Urinary bladder (tissue), 4 donors: ENCODE data around the gene NHLRC4. TPM values are rescaled to one million over a fixed set of nuclear protein-coding genes. Genes with fewer than 3 reads are reported as not detected.
A peak's percentile ranks its signal among the peaks of the same experiment; 100 is the strongest.

Experiments
- DNase-seq: peaks from one replicate; pipeline ENCODE4 v3.0.0-alpha.2; 2015; ENCODE audit errors: extremely low spot score
- H3K27ac ChIP-seq: one replicate; pipeline ENCODE4 v1.5.1; 2013; ENCODE audit warnings: low read depth, mild to moderate bottlenecking, moderate library complexity
- H3K36me3 ChIP-seq: one replicate; pipeline ENCODE4 v1.6.1; 2013; ENCODE audit warnings: mild to moderate bottlenecking, moderate library complexity; ENCODE audit not compliant: insufficient read depth
- H3K4me1 ChIP-seq: one replicate; pipeline ENCODE4 v1.6.1; 2013; ENCODE audit warnings: mild to moderate bottlenecking, moderate library complexity; ENCODE audit not compliant: insufficient read depth
- H3K4me3 ChIP-seq: one replicate; pipeline ENCODE4 v1.5.1; 2013; ENCODE audit warnings: low read depth, low read length
- WGBS: extraction: QIAGEN DNeasy Blood & Tissue Kit; methylation state at CpG from one replicate; pipeline ENCODE4 v1.1.7; 2013; 5-methylcytosine and 5-hydroxymethylcytosine counted together
- polyA plus RNA-seq: library from polyadenylated mRNA; stranded (reverse); fragments of 200-250 nt; gene quantifications from one replicate; pipeline ENCODE4 v1.2.3, GENCODE V29; 2013
- total RNA-seq: library from RNA; depleted of rRNA; stranded (reverse); fragments of >200 nt; gene quantifications from one replicate; pipeline ENCODE4 v1.2.3, GENCODE V29; 2014
- donor health status: healthy with polysubstance abuse.
- donor health status: healthy.

The NHLRC4 gene
- total and polyA plus RNA-seq, 2 donors = 1.0 to 1.8 TPM

DNA sequence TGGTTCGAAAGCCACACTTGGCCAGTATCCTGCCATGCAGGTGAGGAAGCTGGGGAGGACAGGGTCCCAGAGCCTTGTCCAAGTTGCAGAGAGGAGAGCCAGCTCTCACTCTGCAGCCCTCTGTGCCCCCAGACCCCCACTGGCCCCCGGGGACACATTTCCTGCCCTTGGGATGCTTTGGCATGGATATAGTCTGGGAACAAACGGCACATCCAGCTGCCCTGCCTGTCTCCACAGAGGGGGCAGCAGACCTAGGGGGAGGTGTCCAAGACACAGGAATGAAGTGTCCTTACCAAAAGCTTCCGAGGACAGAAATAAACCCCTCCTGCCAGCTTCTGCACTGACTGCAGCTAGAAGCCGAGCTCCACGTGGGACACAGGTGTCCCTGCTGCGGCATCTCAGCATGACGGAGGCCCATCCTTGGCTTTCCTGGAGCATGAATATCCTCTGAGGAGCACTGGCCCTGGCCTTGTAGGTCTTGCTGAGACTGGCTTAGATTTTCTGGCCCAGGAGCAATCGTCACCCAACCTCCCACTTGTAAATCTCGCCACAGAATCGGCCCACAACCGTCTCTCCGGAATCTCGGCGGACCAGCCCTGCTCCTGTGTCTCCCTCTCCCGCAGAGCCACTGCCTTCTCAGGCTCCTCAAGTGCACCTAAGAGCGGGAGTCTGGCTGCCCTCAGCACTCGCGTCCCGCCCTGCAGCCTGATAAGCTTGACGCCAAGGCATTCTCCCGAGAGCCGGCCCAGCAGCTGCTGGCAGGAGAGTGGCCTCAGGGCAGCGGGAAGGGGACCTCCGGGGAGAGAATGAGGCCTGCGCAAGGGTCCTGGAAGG lies 40.4 kb upstream of the NHLRC4 start:
- H3K4me1 ChIP-seq = peaks cover 5% of the 10 kb centered on the region
- no peak for DNase-seq
- WGBS = 8% methylated on average over 26 of the region's 26 CpGs
- H3K4me3 ChIP-seq = peak overlapping the region; percentile 87
- peak overlapping the region; percentile 96 for H3K27ac ChIP-seq
- no peaks in the 10 kb centered on the region for H3K36me3 ChIP-seq

DNA sequence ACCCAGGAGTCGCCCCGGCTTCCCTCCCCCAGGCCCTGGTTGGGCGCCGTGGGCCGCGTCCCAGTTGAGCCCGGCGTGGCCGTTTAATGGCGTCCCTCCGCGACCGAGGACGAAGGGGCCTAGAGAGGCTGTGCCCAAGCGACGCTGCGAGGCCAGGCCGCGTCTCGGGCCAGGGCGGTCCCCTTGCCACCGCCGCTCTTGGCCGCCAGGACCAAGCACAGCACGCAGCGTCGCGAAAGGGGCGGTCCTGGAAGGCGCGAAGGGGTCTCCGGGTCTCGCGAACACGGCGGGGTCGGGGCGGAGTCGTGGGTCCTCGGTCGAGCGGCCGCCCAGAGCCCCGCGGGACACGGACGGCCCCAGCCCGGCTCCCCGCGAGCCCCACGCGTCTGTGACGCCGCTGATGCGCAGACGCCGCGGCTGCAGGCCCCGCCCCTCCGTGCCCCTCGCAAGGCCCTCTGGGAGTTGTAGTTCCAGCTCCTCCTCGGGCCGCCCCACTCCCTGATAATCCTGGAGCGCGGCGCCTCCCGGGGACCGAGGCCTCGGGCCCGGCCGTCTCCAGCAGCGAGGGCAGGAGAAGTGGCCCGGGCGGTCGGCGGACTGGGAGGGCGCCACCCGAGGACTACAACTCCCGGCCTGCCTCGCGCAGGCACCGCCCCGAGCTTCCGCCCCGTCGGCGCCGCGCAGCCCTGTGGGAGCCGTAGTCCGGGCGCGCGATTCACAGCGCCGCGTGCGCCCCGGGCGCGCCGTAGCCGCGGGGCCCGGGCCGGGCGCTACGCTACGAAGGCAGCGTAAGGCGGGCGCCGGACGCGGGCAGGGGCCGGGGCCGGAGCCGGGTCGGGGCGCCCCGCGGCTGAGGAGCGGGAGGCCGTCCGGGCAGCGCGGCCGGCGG lies 39.5 kb upstream of the NHLRC4 start, which contains the start of gene CAPN15:
TSS of gene CAPN15 (plus strand) at position 698 of the 889 bp plus-strand sequence. CDS start 19,127 bp downstream, outside the sequence.
- WGBS = under 1% methylated on average over 129 of the region's 129 CpGs
- peaks cover 5% of the 10 kb centered on the region for H3K4me1 ChIP-seq
- H3K36me3 ChIP-seq = no peaks in the 10 kb centered on the region
- peak; percentile 59 for DNase-seq
- H3K4me3 ChIP-seq = peak within 1 kb of the TSS; percentile 87
- peak within 1 kb of the TSS; percentile 96 for H3K27ac ChIP-seq

DNA sequence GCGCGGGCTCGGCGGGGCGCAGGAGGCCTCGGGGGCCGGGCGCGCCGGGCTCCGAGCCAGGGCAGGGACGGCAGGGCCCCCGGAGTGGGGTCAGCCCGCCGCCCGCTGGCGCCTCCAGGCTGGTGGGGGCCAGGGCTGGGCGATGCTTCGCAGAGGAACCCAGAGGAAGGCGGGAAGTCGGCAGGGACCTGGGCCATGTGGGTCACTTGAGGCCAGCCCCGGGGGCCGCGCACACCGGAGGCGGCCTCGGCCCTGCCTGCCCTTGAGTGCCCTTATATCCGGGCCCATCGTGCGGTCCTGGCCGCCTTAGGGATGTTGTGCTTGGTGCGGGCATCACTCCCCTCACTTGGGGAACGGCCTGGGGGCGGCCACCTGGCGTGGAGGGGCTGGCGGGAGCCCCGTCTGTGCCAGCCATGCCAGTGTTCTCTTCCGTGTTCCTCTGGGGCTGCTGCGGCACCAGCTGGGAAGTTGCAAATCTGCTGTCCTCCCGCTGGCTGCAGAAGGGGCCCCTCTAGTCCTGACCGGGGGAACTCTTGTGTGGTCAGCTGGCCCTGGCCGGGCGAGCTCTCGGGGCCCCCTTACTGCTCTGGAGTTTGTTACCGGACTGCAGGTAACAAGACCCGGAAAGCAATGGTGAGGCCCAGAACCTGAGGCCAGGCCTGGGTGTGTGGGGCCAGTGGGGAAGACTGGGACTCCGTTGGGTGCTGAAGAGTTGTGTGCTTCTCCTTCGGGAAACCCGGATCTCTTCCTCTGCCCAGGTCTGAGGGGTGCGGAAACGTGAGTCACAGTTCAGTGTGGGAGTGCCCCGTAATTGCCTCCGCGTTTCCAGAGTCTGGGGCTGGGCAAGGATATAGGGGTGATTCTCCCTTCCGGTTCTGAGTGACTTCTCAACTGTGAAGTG lies 38.4 kb upstream of the NHLRC4 start:
- 3% methylated on average over 55 of the region's 55 CpGs for WGBS
- DNase-seq = no peak
- peaks cover 5% of the 10 kb centered on the region for H3K4me1 ChIP-seq

DNA sequence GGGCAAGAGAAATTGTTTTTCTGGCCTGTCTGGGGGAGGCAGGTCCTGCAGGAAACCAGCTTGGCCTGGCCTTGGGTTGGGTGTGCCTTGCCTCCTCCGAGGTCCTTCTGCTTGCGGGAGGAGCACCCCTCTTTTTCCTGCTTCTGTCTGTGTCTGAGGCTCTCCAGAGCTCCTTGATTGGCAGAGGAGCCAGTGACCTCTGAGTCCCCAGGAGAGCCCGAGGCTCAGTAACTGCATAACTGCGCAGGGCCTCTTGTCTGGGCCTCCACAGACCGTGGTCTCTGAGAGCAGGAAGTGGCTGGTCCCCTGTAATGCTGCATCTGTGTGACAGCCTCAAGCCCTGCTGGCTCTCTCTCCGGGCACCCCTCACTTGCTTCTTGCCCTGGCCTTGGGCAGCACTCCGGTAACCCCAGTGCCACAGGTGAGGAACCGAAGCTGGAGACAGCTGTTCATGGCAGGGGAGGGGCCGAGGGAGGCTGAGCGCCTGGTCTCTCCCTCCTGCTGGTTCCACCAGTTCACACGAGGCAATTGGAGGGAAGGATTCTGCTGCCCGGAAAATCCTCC lies 37.7 kb upstream of the NHLRC4 start:
- Histone ChIP-seq H3K4me3 (peak overlapping the region; percentile 87), H3K4me1 (peaks cover 5% of the 10 kb centered on the region), H3K27ac (no peak overlapping the region), H3K36me3 (no peaks in the 10 kb centered on the region)
- DNase-seq = no peak
- WGBS = 61% methylated on average over 12 of the region's 12 CpGs

More for the DNA sequence above, 38.4 kb upstream of the NHLRC4 start:
- H3K27ac ChIP-seq = no peak overlapping the region
- H3K4me3 ChIP-seq = peak overlapping the region; percentile 87
- no peaks in the 10 kb centered on the region for H3K36me3 ChIP-seq

DNA sequence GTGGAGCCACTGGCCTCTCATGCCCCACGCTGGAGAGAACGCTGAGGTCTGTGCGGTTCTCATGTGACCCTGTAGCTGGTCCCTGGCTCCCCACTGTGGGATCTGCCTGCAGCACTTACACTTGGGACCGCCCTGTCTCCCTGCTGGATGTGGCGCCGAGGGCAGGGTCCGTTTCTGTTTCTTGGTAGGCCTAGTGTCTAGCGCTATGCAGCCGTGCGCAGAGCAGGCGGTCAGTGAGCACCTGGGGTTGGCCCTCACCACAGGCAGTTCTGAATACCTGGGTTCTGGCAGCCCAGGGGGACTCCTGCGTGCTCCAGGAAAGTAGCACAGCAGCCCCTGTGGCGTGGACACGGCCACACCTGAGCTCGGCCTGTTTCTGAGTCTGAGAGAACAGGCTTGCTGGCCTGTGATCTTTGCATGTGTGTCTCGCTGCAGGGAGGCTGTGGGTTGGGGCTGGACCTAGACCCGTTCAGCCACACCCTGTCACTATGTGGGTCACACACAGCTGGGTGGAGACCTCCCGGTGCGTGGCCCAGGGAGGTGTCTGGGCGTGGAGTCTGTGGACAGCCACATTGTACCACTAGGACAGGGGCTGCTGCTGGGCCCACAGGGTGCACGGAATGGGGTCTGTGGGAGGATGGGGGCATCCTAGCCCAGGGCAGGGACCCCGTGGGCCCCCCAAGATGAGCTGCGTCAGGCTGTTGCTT lies 36.5 kb upstream of the NHLRC4 start:
- no peaks in the 10 kb centered on the region for H3K36me3 ChIP-seq

DNA sequence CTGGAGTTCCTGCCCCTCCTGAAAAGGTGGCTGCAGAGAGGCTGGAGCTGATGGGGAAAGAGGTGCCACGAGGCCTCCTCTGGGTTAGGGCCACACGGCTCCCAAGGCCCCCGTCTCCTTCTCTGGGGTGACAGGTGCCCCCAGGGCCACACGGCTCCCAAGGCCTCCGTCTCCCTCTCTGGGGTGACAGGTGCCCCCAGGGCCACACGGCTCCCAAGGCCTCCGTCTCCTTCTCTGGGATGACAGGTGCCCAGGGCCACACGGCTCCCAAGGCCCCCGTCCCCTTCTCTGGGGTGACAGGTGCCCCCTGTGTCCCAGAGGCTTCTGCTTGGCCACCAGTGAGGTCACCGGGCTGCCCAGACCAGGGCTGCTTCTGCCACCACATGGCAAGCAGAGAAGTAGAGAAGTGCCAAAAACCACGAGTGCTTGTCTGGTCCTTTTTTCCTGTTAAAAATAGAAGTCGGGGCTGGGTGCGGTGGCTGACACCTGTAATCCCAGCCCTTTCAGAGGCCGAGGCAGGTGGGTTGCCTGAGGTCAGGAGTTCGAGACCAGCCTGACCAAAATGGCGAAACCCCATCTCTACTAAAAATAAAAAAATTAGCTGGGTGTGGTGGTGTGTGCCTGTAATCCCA lies 35.2 kb upstream of the NHLRC4 start:
- DNase-seq = no peak
- WGBS = 92% methylated on average over 16 of the region's 16 CpGs
- H3K4me1 ChIP-seq = no peaks in the 10 kb centered on the region
- no peaks in the 10 kb centered on the region for H3K36me3 ChIP-seq
- no peak overlapping the region for H3K4me3 ChIP-seq
- no peak overlapping the region for H3K27ac ChIP-seq

More for the DNA sequence above, 36.5 kb upstream of the NHLRC4 start:
- H3K4me1 ChIP-seq = peaks cover 5% of the 10 kb centered on the region
- DNase-seq = no peak
- H3K4me3 ChIP-seq = no peak overlapping the region
- WGBS = 89% methylated on average over 23 of the region's 23 CpGs
- no peak overlapping the region for H3K27ac ChIP-seq

DNA sequence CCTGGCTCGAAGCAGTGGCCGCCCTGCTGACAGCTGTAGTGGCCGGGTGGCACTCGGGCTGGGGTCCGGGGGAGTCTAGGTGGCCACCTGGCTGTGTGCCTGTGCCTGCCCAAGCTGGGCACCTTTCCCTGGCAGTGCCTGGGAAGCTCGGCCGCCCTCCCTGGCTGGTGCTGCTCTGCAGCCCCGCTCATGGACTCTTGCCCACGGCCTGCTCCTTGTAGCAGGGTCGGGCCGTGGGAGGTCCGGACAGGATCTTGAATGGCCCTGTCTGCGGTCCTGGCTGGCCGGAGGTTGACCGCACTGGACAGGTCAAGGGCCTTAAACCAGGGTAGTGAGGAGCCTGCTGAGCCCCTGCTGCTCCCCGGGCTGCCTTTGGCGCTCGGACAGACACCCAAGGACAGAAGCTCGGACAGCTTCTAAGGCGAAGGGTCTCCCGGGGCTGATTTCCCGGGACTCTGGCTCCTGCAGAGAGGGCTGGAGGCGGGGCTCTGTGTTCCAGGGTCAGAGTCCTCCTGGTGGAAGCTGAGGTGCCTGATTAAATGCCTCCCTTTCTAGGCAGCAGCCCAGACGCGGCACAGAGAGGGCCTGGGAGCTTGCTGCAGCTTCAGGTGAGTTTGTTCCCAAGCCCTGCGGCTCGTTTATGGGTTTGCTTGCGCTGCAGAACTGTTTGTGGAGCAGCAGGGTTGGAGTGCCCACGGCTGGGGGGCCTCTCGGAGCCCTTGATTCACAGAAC lies 33.2 kb upstream of the NHLRC4 start:
- 88% methylated on average over 30 of the region's 30 CpGs for WGBS
- no peak overlapping the region for H3K27ac ChIP-seq
- no peak overlapping the region for H3K4me3 ChIP-seq
- no peaks in the 10 kb centered on the region for H3K36me3 ChIP-seq
- no peaks in the 10 kb centered on the region for H3K4me1 ChIP-seq
- no peak for DNase-seq

DNA sequence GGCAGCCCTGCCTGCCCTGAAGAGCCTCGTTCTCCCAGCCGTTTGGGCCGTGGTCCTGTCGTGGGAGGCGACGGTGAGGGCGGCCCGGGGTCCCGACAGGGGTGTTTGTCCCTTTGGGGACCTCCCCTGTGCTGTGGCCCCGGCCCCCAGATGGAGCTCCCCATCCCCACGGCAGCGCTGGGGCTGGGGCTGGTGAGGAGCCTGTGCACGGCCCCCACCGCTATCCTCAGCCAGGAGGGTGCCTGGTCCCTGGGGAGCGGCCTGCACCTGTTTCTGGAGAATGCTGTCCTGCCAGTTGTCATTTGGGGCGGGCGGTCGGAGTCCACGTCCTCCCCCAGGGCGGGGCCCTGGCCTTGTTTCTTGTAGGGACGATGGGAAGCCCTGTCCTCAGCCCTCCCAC lies 32.7 kb upstream of the NHLRC4 start:
- 85% methylated on average over 21 of the region's 21 CpGs for WGBS
- Histone ChIP-seq H3K27ac (no peak overlapping the region), H3K4me3 (no peak overlapping the region), H3K4me1 (no peaks in the 10 kb centered on the region), H3K36me3 (no peaks in the 10 kb centered on the region)
- DNase-seq = no peak

DNA sequence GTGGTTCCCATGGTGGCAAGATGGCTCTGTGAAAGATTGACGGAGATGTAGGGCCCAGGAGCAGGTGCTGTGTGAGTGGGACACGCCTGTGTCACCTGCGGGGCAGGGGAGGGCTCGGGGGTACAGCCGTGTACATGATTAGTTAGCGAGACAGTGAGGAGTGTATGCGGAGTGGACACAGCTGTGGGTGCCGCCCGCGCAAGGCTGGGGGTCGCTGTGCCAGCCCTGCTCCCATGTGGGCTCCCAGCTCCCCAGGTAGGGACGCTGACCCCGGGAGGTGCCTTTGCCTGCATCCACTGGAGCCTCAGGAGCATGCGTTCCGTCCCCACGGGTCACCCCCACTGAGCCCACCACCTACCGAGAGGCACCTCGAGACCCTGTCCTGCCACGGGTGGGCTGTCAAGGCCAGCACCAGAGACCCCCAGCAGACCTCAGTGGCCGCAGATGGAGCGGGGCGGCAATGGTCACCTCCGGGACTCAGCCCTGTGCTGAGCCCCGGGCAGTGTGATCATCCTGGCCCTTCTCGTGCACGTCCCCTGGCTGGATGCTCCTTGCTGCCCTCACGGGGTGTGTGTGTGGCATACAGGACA lies 31.9 kb upstream of the NHLRC4 start:
- Histone ChIP-seq H3K27ac (no peak overlapping the region), H3K4me1 (no peaks in the 10 kb centered on the region), H3K4me3 (no peak overlapping the region), H3K36me3 (no peaks in the 10 kb centered on the region)
- no peak for DNase-seq
- 91% methylated on average over 27 of the region's 27 CpGs for WGBS

DNA sequence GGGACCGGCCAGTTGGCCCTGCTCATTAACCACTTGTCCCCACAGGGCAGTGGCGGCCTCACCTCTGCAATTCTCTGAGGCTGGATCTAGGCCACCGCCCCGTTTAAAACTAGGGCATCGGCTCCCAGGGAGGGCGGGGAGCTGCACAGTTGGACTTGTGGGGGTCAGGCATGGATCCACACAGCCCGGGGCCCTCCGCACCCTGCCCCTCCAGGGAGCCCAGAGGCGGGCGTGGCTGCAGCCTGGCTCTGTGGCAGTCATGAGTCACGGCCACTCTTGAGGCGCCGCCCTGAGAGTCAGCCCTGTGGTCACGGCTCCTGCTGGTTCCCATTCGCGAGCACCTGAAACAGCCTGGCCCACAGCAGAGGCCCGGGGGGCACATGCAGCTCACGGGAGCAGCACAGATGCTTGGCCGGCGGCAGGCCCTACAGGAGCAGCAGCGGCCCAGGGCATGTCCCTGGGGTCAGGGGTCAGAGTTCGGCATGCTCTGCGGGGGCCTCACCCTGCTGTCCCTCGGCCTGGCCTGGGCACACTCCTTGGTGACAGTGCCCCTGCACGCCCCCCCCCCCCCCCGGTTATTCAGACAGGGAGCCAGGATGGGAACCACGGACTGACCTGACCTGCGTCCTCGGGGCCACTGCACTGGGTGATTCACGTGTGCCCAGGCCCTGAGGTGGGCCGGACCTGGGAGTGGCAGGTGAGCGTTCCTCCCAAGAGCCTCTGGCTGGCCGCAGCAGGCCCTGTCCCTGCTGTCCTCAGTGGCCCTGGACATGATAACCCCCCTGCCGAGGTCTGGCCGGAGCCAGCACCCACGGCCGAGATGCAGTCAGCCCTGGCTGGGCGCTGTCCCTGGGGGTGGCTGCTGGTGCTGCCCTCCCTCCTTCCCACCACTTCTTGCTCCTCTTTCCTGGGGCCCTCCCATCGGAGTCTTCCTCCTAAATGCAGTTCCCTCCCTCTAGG lies 31.1 kb upstream of the NHLRC4 start:
- Histone ChIP-seq H3K36me3 (peaks cover 2% of the 10 kb centered on the region), H3K4me3 (no peak overlapping the region), H3K27ac (no peak overlapping the region), H3K4me1 (no peaks in the 10 kb centered on the region)
- no peak for DNase-seq
- WGBS = 86% methylated on average over 39 of the region's 39 CpGs
